Measurements from ENCODE around the gene ARHGEF17. TPM values are rescaled to one million over a fixed set of nuclear protein-coding genes. Genes with fewer than 3 reads are reported as not detected.

The ARHGEF17 gene
- total RNA-seq, 4 donors from 2014 or later = 12.0 to 44.9 (median 27.1) TPM

DNA sequence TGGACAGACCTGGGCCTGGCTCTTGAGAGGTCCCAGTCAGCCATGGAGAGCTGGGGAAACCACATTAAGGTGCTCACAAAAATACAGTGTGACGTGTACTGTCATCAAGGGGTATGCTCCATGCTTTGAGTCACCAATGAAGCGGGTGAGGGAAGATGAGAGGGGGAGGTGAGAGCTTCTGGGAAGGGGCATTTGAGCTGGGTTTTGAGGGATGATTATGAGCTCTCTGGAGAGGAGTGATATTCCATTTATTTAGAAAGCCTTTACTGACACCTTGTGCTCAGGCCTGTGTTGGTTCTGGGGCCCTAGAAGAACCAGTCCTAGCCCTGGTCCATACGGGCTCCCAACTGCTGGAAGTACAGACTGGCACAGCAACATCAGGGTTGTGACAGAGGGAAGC, 10.4 kb upstream of the ARHGEF17 start:
- no peak for DNase-seq
- Histone ChIP-seq H3K9me3 (no peaks in the 10 kb centered on the region), H3K27me3 (no peaks in the 10 kb centered on the region), H3K36me3 (no peaks in the 10 kb centered on the region), H3K27ac (no peak overlapping the region), H3K4me3 (no peak overlapping the region), H3K4me1 (no peaks in the 10 kb centered on the region)
- intact Hi-C loops (cut with DNase I; ENCODE audit: low total_unique reads) (no loop called here), in situ Hi-C loops (cut with MboI; ENCODE audit: low pct_ligation_motif_present in 1 of 4, low pct_unique_long_range_greater_than_20kb in 1 of 4, low sequenced_read_pairs in 3 of 4) (no loop called here)
- TF ChIP-seq EP300 (IDR thresholded peaks at IDR 0.05; ENCODE audit: low read depth) = no peak
- TF ChIP-seq, protein P1, sequence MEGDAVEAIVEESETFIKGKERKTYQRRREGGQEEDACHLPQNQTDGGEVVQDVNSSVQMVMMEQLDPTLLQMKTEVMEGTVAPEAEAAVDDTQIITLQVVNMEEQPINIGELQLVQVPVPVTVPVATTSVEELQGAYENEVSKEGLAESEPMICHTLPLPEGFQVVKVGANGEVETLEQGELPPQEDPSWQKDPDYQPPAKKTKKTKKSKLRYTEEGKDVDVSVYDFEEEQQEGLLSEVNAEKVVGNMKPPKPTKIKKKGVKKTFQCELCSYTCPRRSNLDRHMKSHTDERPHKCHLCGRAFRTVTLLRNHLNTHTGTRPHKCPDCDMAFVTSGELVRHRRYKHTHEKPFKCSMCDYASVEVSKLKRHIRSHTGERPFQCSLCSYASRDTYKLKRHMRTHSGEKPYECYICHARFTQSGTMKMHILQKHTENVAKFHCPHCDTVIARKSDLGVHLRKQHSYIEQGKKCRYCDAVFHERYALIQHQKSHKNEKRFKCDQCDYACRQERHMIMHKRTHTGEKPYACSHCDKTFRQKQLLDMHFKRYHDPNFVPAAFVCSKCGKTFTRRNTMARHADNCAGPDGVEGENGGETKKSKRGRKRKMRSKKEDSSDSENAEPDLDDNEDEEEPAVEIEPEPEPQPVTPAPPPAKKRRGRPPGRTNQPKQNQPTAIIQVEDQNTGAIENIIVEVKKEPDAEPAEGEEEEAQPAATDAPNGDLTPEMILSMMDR (IDR thresholded peaks at IDR 0.05) = no peak
- WGBS, 2 donors (ENCODE audit: low coverage in 1 of 2) = 89% methylated on average over 3 of the region's 3 CpGs; no CpG with 5 or more reads in 1 of the 2 donors

DNA sequence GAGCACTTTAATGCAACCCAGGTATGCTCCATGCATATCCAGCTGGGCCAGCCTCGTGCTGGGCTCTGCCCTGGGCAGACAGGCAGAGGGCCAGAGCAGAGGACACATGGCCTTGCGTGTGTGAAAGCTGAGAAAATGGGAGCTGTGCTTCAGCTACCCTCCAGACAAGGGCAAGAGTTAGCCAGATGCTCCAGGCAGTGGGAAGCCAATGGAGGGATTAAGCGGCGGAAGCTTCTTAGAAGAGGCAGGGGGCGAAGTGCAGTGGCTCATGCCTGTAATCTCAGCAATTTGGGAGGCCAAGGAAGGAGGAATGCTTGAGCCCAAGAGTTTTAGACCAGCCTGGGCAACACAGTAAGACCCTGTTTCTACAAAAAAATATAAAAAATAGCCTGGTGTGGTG, 9.8 kb upstream of the ARHGEF17 start:
- H3K36me3 ChIP-seq = no peaks in the 10 kb centered on the region
- no peaks in the 10 kb centered on the region for H3K27me3 ChIP-seq
- intact Hi-C loops (cut with DNase I; ENCODE audit: low total_unique reads) = no loop called here
- no peak overlapping the region for H3K27ac ChIP-seq
- TF ChIP-seq POLR2A (IDR thresholded peaks at IDR 0.05) (no peak), POLR2AphosphoS5 (IDR thresholded peaks at IDR 0.05) (no peak), EP300 (IDR thresholded peaks at IDR 0.05; ENCODE audit: low read depth) (no peak)
- TF ChIP-seq, protein P1 (IDR thresholded peaks at IDR 0.05) = no peak
- DNase-seq = no peak
- 87% methylated on average over 5 of the region's 5 CpGs; no CpG with 5 or more reads in 1 of the 2 donors for WGBS, 2 donors (ENCODE audit: low coverage in 1 of 2)
- no peak overlapping the region for H3K4me3 ChIP-seq
- in situ Hi-C loops (cut with MboI; ENCODE audit: low pct_ligation_motif_present in 1 of 4, low pct_unique_long_range_greater_than_20kb in 1 of 4, low sequenced_read_pairs in 3 of 4) = no loop called here
- no peaks in the 10 kb centered on the region for H3K4me1 ChIP-seq
- H3K9me3 ChIP-seq = no peaks in the 10 kb centered on the region

DNA sequence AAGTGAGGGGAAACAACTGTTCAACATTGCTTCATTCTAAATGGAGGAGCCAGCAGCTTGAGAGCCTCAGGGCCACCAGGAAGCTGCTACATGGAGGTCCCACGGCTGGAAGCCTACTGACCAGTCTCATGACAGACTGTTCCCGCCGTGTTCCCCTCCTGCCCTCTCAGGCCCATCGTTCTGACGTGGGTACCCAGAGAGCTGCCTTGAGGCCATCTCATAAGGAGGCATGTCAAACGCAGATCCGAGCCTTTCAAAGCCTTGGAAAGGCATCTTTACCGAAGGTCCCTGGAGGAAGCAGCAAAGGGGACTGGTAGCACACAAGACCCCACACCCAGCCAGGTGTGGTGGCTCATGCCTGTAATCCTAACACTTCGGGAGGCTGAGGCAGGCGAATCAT, 8.3 kb upstream of the ARHGEF17 start:
- 93% methylated on average over 10 of the region's 10 CpGs; no CpG with 5 or more reads in 1 of the 2 donors for WGBS, 2 donors (ENCODE audit: low coverage in 1 of 2)
- no peak for DNase-seq
- in situ Hi-C loops (cut with MboI; ENCODE audit: low pct_ligation_motif_present in 1 of 4, low pct_unique_long_range_greater_than_20kb in 1 of 4, low sequenced_read_pairs in 3 of 4) = no loop called here

DNA sequence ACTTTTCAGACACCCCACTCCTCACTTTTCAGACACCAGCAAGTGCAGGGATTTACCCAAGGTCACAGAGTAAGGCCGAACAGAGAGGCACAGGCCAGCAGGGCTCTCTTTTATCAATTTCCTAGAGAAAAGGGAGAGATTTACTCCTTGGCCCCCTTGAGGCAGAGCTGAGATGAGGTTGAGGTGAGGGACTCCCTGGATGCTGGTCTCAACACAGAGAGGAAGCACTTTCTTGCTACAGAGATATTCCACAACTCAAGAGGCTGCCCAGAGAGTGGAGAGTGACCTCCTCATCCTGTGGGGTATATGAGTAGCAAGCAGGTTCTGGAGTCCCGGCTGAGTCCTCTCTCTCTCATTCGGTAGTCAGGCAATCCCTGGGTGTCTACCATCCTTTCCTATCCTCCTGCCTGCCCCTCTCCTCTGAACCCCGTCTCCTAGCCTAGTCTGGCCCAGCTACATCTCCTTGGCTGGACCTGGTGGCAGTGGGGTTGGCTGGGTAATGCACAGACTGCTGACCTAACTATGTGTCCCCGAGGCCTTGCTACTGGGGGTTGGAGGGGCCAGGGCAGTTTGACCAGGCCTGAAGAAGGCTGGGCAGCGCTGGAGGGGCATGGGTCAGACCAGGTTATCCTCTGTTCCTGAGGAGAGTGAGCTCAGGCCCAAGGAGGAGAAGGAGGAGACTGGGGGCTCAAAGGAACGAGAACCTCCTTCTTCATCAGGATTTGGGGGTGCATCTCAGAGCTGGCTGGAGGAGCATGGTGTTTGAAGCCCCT, 1.8 kb upstream of the ARHGEF17 start:
- no peaks in the 10 kb centered on the region for H3K9me3 ChIP-seq
- peak overlapping the region in 3 of 4 donors; percentile 95 to 99 (median 95) for H3K27ac ChIP-seq
- intact Hi-C loops (cut with DNase I; ENCODE audit: low total_unique reads) (loop anchor here (10.0 kb wide), 1 partner anchor 359 kb away; no protein-coding TSS in a partner anchor), in situ Hi-C loops (cut with MboI; ENCODE audit: low pct_ligation_motif_present in 1 of 4, low pct_unique_long_range_greater_than_20kb in 1 of 4, low sequenced_read_pairs in 3 of 4) (loop anchor here in 1 of 4 donors (5.0 kb wide), 1 partner anchor 36 kb away; no protein-coding TSS in a partner anchor)
- H3K27me3 ChIP-seq = peaks cover 13% of the 10 kb centered on the region
- H3K4me3 ChIP-seq = no peak overlapping the region
- TF ChIP-seq POLR2A (IDR thresholded peaks at IDR 0.05) (no peak), EP300 (IDR thresholded peaks at IDR 0.05; ENCODE audit: low read depth) (no peak), POLR2AphosphoS5 (IDR thresholded peaks at IDR 0.05) (no peak)
- TF ChIP-seq, protein P1 (IDR thresholded peaks at IDR 0.05) = no peak
- no peak for DNase-seq
- H3K36me3 ChIP-seq = no peaks in the 10 kb centered on the region
- peaks cover 3 to 43% (median 22%) of the 10 kb centered on the region in 4 donors for H3K4me1 ChIP-seq
- 79 to 80% methylated on average over 2 to 7 of the region's 7 CpGs for WGBS, 2 donors (ENCODE audit: low coverage in 1 of 2)

More for the DNA sequence above, 8.3 kb upstream of the ARHGEF17 start:
- no peak overlapping the region for H3K4me3 ChIP-seq
- no peaks in the 10 kb centered on the region for H3K9me3 ChIP-seq
- no peaks in the 10 kb centered on the region for H3K4me1 ChIP-seq
- no peaks in the 10 kb centered on the region for H3K36me3 ChIP-seq
- no peaks in the 10 kb centered on the region for H3K27me3 ChIP-seq
- TF ChIP-seq POLR2A (IDR thresholded peaks at IDR 0.05) (no peak), POLR2AphosphoS5 (IDR thresholded peaks at IDR 0.05) (no peak), EP300 (IDR thresholded peaks at IDR 0.05; ENCODE audit: low read depth) (no peak)
- TF ChIP-seq, protein P1 (IDR thresholded peaks at IDR 0.05) = no peak
- intact Hi-C loops (cut with DNase I; ENCODE audit: low total_unique reads) = loop anchor here (10.0 kb wide), 1 partner anchor 365 kb away; no protein-coding TSS in a partner anchor
- no peak overlapping the region for H3K27ac ChIP-seq

Measured in transverse colon (tissue), 4 donors.